ENCODE results near the gene SPINT1. TPM values are rescaled to one million over a fixed set of nuclear protein-coding genes. Genes with fewer than 3 reads are reported as not detected.
"Not testable (repeated sequence)": the region's sequence is repeated elsewhere in the genome, so short reads cannot be mapped to it uniquely, and the experiment has no call there.

Gene SPINT1
- total RNA-seq, 1 donor from 2014 or later, result 306 TPM

- TF ChIP-seq CTCF (IDR thresholded peaks at IDR 0.05; ENCODE audit: insufficient read depth, low read length, poor library complexity, severe bottlenecking), result peak; percentile 99
- Histone ChIP-seq H3K27me3 (ENCODE audit: control insufficient read depth, insufficient read depth, low read length) (no peaks in the 10 kb centered on the region), H3K4me3 (ENCODE audit: low read depth, low read length) (no peak overlapping the region), H3K36me3 (ENCODE audit: control insufficient read depth, insufficient read depth, low read length) (peaks cover 3% of the 10 kb centered on the region)
- DNase-seq (ENCODE audit: low read depth), result no peak
These were observed 13.9 kb downstream of the SPINT1 start for GRCh38 chr15:40857601-40858341.

DNA sequence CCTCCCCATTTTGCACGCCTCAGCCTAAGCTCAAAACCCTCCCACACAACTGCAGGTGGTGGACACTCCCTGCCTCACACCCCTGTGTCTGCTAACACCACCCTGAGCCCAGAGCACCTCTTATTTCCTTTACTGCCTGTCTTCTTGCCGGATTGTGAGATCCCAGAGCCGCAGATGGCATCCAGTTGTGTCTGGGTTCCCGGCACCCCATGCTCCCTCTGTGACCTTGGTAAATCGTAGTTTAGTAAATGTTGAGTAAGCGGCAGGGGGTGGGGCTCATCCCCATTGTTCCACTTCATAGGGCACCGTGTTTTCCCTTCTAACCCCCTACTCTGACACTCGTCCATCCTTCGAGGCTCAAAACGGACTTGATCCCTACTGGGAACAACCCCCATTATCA lies 14.9 kb downstream of the SPINT1 start:
- TF ChIP-seq CTCF (IDR thresholded peaks at IDR 0.05; ENCODE audit: insufficient read depth, low read length, poor library complexity, severe bottlenecking), result no peak
- no peaks in the 10 kb centered on the region for H3K27me3 ChIP-seq (ENCODE audit: control insufficient read depth, insufficient read depth, low read length)
- H3K4me3 ChIP-seq (ENCODE audit: low read depth, low read length), result no peak overlapping the region
- DNase-seq (ENCODE audit: low read depth), result no peak
- peaks cover 3% of the 10 kb centered on the region for H3K36me3 ChIP-seq (ENCODE audit: control insufficient read depth, insufficient read depth, low read length)

DNA sequence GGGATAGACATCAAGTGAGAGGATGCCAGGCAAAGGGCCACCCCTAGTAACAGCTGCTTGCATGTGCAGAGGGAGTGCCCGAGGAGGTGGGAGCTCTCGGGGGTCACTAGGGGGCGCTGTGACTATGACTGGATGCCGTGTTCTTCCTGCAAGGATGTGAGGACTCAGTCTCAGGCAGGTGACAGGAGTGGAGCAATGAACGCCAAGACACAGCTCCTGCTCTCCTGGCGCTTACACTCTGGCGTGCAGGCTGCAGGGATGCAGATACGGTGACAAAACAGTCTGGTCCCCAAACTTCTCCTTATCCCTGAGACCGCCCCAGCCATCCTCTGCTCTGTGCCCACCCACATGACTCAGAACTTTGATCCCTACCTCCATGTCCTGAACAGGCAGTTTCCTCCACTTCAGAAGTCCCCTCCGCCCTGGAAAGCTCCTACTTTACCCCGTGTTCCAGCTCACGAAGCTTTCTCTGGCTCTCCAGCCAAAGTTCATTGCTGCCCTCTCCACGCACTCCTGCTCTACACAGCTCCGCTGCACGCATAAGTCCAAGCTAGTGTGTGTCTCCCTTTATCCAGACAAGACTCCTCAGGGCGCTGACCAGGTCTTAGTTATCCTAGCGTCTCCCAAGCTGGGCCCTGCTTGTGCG lies 15.5 kb downstream of the SPINT1 start:
- H3K4me3 ChIP-seq (ENCODE audit: low read depth, low read length), result no peak overlapping the region
- no peaks in the 10 kb centered on the region for H3K27me3 ChIP-seq (ENCODE audit: control insufficient read depth, insufficient read depth, low read length)
- H3K36me3 ChIP-seq (ENCODE audit: control insufficient read depth, insufficient read depth, low read length), result peaks cover 3% of the 10 kb centered on the region
- peak; percentile 42 for DNase-seq (ENCODE audit: low read depth)
- peak; percentile 92 for TF ChIP-seq CTCF (IDR thresholded peaks at IDR 0.05; ENCODE audit: insufficient read depth, low read length, poor library complexity, severe bottlenecking)

GRCh38 chr15:40861147-40861546 lies 17.3 kb downstream of the SPINT1 start:
- not testable (repeated sequence) for DNase-seq (ENCODE audit: low read depth); H3K36me3 ChIP-seq (ENCODE audit: control insufficient read depth, insufficient read depth, low read length); H3K4me3 ChIP-seq (ENCODE audit: low read depth, low read length); H3K27me3 ChIP-seq (ENCODE audit: control insufficient read depth, insufficient read depth, low read length)

DNA sequence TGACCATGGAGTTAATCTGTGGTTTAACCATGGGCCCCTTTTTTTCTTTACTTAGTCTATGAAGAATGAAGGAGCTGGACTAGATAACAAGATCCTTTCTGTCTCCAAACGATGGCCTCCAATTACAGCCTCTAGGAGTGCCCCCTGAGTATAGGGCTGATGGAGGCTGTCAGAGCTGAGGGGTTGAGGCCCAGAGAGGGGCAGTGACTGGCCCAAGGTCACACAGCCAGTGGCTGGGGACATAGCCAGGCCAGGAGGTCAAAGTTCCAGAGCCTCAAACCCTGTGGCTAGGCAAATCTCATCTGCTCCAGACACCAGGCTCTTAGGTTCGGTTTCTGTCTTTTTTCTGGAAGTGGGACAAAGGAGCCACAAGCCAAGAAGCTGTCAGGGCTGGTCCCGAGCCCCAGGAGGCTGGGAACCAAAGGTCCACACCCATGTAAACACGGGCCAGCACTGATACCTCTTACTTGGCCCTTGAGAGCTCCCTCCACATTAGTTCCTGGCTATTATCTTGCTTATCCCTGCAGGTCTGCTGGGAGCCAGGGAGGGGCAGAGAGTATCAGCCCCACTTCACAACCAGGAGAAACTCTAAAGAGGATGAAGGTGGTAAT lies 19.9 kb downstream of the SPINT1 start:
- TF ChIP-seq CTCF (IDR thresholded peaks at IDR 0.05; ENCODE audit: insufficient read depth, low read length, poor library complexity, severe bottlenecking), result no peak
- Histone ChIP-seq H3K36me3 (ENCODE audit: control insufficient read depth, insufficient read depth, low read length) (no peaks in the 10 kb centered on the region), H3K4me3 (ENCODE audit: low read depth, low read length) (no peak overlapping the region), H3K27me3 (ENCODE audit: control insufficient read depth, insufficient read depth, low read length) (no peaks in the 10 kb centered on the region)
- no peak for DNase-seq (ENCODE audit: low read depth)

- H3K4me3 ChIP-seq (ENCODE audit: low read depth, low read length), result no peak overlapping the region
- TF ChIP-seq CTCF (IDR thresholded peaks at IDR 0.05; ENCODE audit: insufficient read depth, low read length, poor library complexity, severe bottlenecking), result no peak
- H3K36me3 ChIP-seq (ENCODE audit: control insufficient read depth, insufficient read depth, low read length), result no peaks in the 10 kb centered on the region
- no peaks in the 10 kb centered on the region for H3K27me3 ChIP-seq (ENCODE audit: control insufficient read depth, insufficient read depth, low read length)
- DNase-seq (ENCODE audit: low read depth), result no peak
These were observed 23.4 kb downstream of the SPINT1 start for GRCh38 chr15:40867199-40867598.

Data from kidney epithelial cell (primary cell).